Endothelial cell of umbilical vein (primary cell): ENCODE measurements around the gene RUNX2. TPM values are rescaled to one million over a fixed set of nuclear protein-coding genes. Genes with fewer than 3 reads are reported as not detected.

Source experiments
- BruUV-seq: library from RNA; stranded (reverse); fragments of 400-500 nt; replicated peaks from 2 replicates; lab custom pipeline; 2021; lab: Mats Ljungman, UMichigan
- CTCF ChIA-PET: fragments of 300-600, 350-600 bp; sonication (Branson Sonifier 250); formaldehyde crosslinking; loops from one replicate; lab custom pipeline; 2021; ENCODE audit warnings: antibody characterized with exemption, inconsistent platforms; lab: Charles Lee
- POLR2A ChIA-PET: fragments of 300-600, 350-600 bp; sonication (Branson Sonifier 250); formaldehyde crosslinking; loops from one replicate; lab custom pipeline; 2021; ENCODE audit warnings: antibody characterized with exemption, inconsistent platforms; lab: Charles Lee
- DNase-seq: peaks from one replicate; pipeline ENCODE4 v3.0.0-alpha.2; 2011; ENCODE audit warnings: low read depth, low spot score
- FAIRE-seq: peaks from 2 replicates; lab custom pipeline; 2011; peaks lifted over from hg19 to GRCh38; lab: Jason Lieb, UNC
- H2AFZ ChIP-seq: 2 replicates; pipeline ENCODE4 v1.6.0; 2012; ENCODE audit warnings: low read depth, low read length, control low read depth, inconsistent platforms
- H3K27ac ChIP-seq: 2 replicates; pipeline ENCODE4 v1.5.1; 2011; ENCODE audit warnings: low read depth, mild to moderate bottlenecking, control low read depth, low read length, moderate library complexity; ENCODE audit not compliant: insufficient read depth
- H3K27me3 ChIP-seq, 2 experiments: 2 replicates each; pipeline versions ENCODE4 v1.6.0 to v1.6.1; 2011; ENCODE audit warnings: low read length in 2 of 2, mixed read lengths in 1 of 2; ENCODE audit not compliant: control insufficient read depth in 2 of 2, insufficient read depth in 2 of 2
- H3K36me3 ChIP-seq, 2 experiments: 2 replicates in 1 of 2; 3 replicates in 1 of 2; pipeline ENCODE4 v1.5.1; 2011; ENCODE audit warnings: low read length in 2 of 2, mild to moderate bottlenecking in 1 of 2, moderate library complexity in 1 of 2; ENCODE audit not compliant: control insufficient read depth in 2 of 2, insufficient read depth in 2 of 2; ENCODE audit errors: extremely low read depth in 1 of 2
- H3K4me1 ChIP-seq: 3 replicates; pipeline ENCODE4 v1.5.1; 2011; ENCODE audit warnings: mild to moderate bottlenecking, low read length; ENCODE audit not compliant: control insufficient read depth, insufficient read depth; ENCODE audit errors: extremely low read depth
- H3K4me2 ChIP-seq: 2 replicates; pipeline ENCODE4 v1.6.1; 2011; ENCODE audit warnings: low read length, control low read depth, mixed read lengths; ENCODE audit not compliant: insufficient read depth
- H3K4me3 ChIP-seq, 3 experiments: fragments of 200-600 bp in 1 of 3; sonication (generic), shearing (Covaris generic) in 1 of 3; replicated peaks in 1 of 3; 2 replicates each; pipeline ENCODE4 v1.5.1; 2011 to 2016; ENCODE audit warnings: control low read depth in 3 of 3, low read length in 3 of 3, mild to moderate bottlenecking in 2 of 3, inconsistent platforms in 1 of 3, low read depth in 1 of 3, moderate library complexity in 1 of 3; ENCODE audit not compliant: insufficient read depth in 1 of 3
- H3K79me2 ChIP-seq: 2 replicates; pipeline ENCODE4 v1.6.0; 2012; ENCODE audit warnings: low read length, inconsistent platforms; ENCODE audit not compliant: control insufficient read depth, insufficient read depth
- H3K9ac ChIP-seq: replicated peaks from 2 replicates; pipeline ENCODE3; 2011; ENCODE audit warnings: low read length, control low read depth; ENCODE audit not compliant: insufficient read depth; ENCODE audit errors: extremely low read depth
- H3K9me1 ChIP-seq: replicated peaks from 3 replicates; pipeline ENCODE4 v1.6.0; 2011; ENCODE audit warnings: mild to moderate bottlenecking, low read length; ENCODE audit not compliant: control insufficient read depth, insufficient read depth; ENCODE audit errors: extremely low read depth
- H3K9me3 ChIP-seq: replicated peaks from 2 replicates; pipeline ENCODE4 v1.5.1; 2012; ENCODE audit warnings: low read length, inconsistent platforms; ENCODE audit not compliant: control insufficient read depth, insufficient read depth
- H4K20me1 ChIP-seq: replicated peaks from 2 replicates; pipeline ENCODE3; 2011; ENCODE audit warnings: mild to moderate bottlenecking, low read length; ENCODE audit not compliant: control insufficient read depth, insufficient read depth; ENCODE audit errors: extremely low read depth
- CTCF ChIP-seq, 2 donors: IDR thresholded peaks; 1 replicate in 1 of 2; 2 replicates in 1 of 2; pipeline ENCODE4 v1.5.1; 2011; ENCODE audit warnings: low read length in 2 of 2, mild to moderate bottlenecking in 2 of 2, moderate library complexity in 2 of 2, control low read depth in 1 of 2, inconsistent platforms in 1 of 2, low read depth in 1 of 2; ENCODE audit not compliant: insufficient read depth in 1 of 2; ENCODE audit errors: extremely low read depth in 1 of 2
- EZH2 ChIP-seq: IDR thresholded peaks from 2 replicates; pipeline ENCODE4 v1.6.1; 2012; ENCODE audit warnings: borderline replicate concordance, low read depth, mild to moderate bottlenecking, moderate library complexity, low read length, inconsistent platforms; ENCODE audit not compliant: severe bottlenecking
- FOS ChIP-seq: IDR thresholded peaks from 2 replicates; pipeline ENCODE4 v1.6.1; 2011; ENCODE audit warnings: mild to moderate bottlenecking, low read length, moderate library complexity, borderline replicate concordance; ENCODE audit not compliant: insufficient read depth
- GATA2 ChIP-seq: IDR thresholded peaks from 2 replicates; pipeline ENCODE4 v1.7.0; 2011; ENCODE audit warnings: low read depth, mild to moderate bottlenecking, moderate library complexity, mixed read lengths, low read length; ENCODE audit not compliant: insufficient read length, insufficient read depth
- JUN ChIP-seq: IDR thresholded peaks from 2 replicates; pipeline ENCODE4 v1.6.1; 2011; ENCODE audit warnings: borderline replicate concordance, low read depth; ENCODE audit not compliant: insufficient read length, insufficient read depth
- MAX ChIP-seq: IDR thresholded peaks from 2 replicates; pipeline ENCODE4 v1.6.1; 2011; ENCODE audit not compliant: insufficient read depth, insufficient read length
- MYC ChIP-seq: IDR thresholded peaks from one replicate; pipeline ENCODE4 v1.6.1; 2011; ENCODE audit warnings: mild to moderate bottlenecking, low read depth, low read length
- POLR2A ChIP-seq: IDR thresholded peaks from 2 replicates; pipeline ENCODE4 v1.6.1; 2012; ENCODE audit warnings: low read depth, mild to moderate bottlenecking, control low read depth, low read length
- POLR2AphosphoS5 ChIP-seq: IDR thresholded peaks from 2 replicates; pipeline ENCODE4 v1.6.1; 2012; ENCODE audit warnings: low read depth, mild to moderate bottlenecking, control low read depth, low read length, moderate library complexity; ENCODE audit not compliant: insufficient read depth
- dilution Hi-C: fragments of 300-500 bp; cut with MboI; formaldehyde crosslinking; loops from one replicate; pipeline ENCODE4 v1.15.0; 2019; ENCODE audit warnings: low sequenced_read_pairs; ENCODE audit not compliant: extremely low pct_ligation_motif_present
- intact Hi-C: fragments of 100-400 bp; cut with micrococcal nuclease; formaldehyde crosslinking; loops from one replicate; pipeline ENCODE4 v1.10.0; 2022
- polyA plus RNA-seq, 4 experiments: library from polyadenylated mRNA; depleted of rRNA in 3 of 4; stranded (reverse) in 3 of 4; unstranded in 1 of 4; fragments of >200 nt; gene quantifications; 2 replicates each; pipeline versions ENCODE4 v1.2.1 to v1.2.3, GENCODE V29; 2011 to 2012; ENCODE audit warnings: missing spikeins in 1 of 4
- total RNA-seq: library from RNA; stranded (reverse); gene quantifications from 2 replicates; pipeline ENCODE4 v1.2.3, GENCODE V29; 2021

Gene RUNX2
- total and polyA plus RNA-seq, 2 donors (not counting 3 experiments of a cell fraction or from before 2014, with no cell fraction given), result 0.06 TPM; not detected in 1

- BruUV-seq, result no TSS peak
- Histone ChIP-seq H3K27me3 (peaks cover 0 to 2% of the 10 kb centered on the region in 2 experiments), H4K20me1 (no peaks in the 10 kb centered on the region), H3K9ac (no peak overlapping the region), H3K27ac (no peak overlapping the region), H3K79me2 (no peaks in the 10 kb centered on the region), H2AFZ (peak overlapping the region; percentile 81), H3K4me3 (no peak overlapping the region), H3K9me3 (no peaks in the 10 kb centered on the region), H3K4me2 (peak overlapping the region; percentile 54), H3K9me1 (no peaks in the 10 kb centered on the region), H3K4me1 (peaks cover 7% of the 10 kb centered on the region), H3K36me3 (no peaks in the 10 kb centered on the region)
- ChIA-PET CTCF (interaction anchor here (0.7 to 1.9 kb wide), 4 partner anchors 137 to 948 kb away, joined by 3 to 6 read pairs (median 3); no protein-coding TSS in a partner anchor), POLR2A (no interaction called here)
- FAIRE-seq (peak; percentile 75), DNase-seq (peak; percentile 15)
- dilution Hi-C loops, result no loop called here
- TF ChIP-seq JUN (no peak), POLR2A (no peak), FOS (no peak), MYC (no peak), GATA2 (no peak), CTCF (IDR thresholded peaks at IDR 0.05; ENCODE audit: extremely low read depth in 1 of 2, insufficient read depth in 1 of 2, low read depth in 1 of 2, low read length in 2 of 2) (no peak), EZH2 (no peak), MAX (no peak), POLR2AphosphoS5 (no peak)
- intact Hi-C loops, result loop anchor here (5.0 kb wide), 1 partner anchor 156 kb away; no protein-coding TSS in a partner anchor
These were observed 249.8 kb downstream of the RUNX2 start for GRCh38 chr6:45577836-45578504.
